Stimulated activated CD4-positive, alpha-beta T cell treated with anti-CD3 and anti-CD28 coated beads, Interleukin-2, amount 100 ng/mL, for 24 hours (primary cell): ENCODE measurements around the gene MT4.

Experiments used
- DNase-seq, 2 donors: peaks; one replicate each; pipeline ENCODE4 v3.0.0-alpha.2; 2020

Gene MT4

DNA sequence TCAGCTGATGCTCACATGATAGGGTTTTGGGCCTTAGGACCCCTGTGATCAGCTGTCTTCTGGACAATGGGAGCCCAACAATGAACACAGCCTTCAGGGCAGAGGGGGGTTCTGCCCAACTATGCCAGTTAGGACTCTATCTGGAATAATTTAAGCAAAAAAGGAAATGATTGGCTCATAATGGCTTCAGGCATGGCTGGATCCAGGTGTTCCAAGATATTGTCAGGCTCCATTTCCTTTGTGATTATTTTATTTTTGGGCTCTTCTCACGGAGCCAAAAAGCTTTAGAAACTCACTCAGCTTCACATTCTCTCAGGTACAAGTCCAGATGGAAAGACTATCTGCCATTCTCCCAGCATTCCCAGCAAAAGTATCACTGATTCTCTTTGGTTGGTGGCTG, 40.6 kb downstream of the MT4 start:
- DNase-seq, result no peak

DNA sequence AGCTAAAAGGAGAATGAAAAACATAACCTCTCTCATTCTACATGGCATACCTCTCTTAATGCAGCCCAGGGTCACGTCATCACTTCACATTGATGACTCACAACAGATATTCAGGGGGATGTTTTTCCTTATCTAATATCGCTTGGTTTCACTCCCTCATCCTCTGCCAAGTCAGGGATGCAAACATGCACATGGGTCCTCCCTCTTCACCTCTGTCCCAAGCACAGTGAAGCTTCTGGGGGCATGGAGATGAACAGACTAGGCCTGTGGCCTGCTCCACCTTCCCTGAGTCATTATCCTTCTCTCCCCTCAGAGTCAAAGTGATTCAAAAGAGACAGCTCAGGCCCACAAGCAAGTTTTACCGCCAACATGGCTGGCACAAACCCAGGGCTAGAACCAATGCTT, 41.2 kb downstream of the MT4 start:
- no peak for DNase-seq

DNA sequence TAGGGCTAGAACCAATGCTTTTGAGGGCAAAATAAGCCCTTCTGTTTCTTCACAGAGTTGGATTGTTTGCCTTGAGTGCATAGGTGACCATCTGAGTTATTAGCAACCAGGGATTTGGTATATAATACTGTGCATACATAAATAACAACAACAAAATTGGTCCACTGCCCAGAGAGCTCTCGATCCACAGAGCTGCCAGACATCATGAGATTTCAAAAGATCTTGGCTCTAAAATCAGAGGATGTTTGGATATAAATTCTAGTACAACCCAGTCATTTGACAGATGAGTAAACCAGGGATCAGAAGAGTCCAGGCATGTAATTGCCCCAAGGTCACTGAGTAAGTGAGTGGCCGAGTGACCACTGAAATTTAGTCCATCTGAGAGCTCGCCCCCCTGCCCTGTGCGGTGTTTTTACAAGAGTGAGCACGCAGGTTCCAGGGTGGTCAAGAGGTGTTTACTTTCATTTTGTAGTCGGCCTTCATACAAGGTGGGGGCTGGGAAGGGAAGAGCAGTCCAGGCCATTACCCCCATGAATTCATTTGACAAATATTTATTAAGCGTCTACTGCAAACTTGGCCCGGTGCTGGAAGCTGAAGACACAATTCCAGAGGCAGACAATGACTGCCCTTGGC, 41.7 kb downstream of the MT4 start:
- no peak for DNase-seq

DNA sequence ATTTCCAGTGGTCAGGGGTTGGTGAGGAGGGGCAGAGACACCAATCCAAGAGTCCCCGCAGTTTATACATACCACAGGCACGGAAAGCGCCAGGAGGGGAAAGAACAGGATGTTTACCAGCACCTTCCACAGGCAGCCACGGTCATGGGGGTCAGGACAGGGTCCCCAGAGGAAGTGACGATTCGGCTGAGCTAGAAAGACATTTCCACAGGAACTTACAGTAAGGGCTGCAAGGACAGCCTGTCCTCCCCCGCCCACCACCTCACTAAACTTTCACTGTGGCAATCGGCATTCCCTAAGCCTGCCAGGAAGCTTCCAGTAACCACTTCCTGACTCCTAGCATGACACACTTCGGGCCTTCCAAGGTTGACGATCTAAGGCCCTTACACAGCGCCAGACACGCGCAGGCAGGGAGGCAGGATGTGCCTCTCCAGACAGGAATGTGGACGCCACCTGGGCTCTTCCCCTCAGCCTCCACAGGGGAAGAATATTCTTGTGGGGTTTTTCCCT, 42.3 kb downstream of the MT4 start:
- DNase-seq, result peak in 1 of 2 donors; percentile 27

DNA sequence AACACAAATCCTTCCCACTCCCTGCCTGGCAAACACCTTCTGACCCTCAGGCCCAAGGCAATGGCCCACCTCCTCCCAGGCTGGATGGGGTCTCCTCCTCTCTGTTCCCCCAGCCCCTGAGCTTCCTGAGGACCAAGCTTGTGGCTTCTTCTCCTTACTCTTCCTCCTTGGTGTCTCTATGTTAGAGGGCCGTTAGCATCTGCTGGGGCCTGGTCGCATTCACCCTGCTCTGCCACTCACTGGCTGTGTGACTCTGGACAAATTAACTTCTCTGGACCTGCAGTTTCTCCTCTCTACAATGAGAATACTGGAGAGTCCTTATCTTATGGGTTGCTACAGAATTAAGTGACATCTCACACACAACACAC, 42.8 kb downstream of the MT4 start:
- DNase-seq, result no peak

DNA sequence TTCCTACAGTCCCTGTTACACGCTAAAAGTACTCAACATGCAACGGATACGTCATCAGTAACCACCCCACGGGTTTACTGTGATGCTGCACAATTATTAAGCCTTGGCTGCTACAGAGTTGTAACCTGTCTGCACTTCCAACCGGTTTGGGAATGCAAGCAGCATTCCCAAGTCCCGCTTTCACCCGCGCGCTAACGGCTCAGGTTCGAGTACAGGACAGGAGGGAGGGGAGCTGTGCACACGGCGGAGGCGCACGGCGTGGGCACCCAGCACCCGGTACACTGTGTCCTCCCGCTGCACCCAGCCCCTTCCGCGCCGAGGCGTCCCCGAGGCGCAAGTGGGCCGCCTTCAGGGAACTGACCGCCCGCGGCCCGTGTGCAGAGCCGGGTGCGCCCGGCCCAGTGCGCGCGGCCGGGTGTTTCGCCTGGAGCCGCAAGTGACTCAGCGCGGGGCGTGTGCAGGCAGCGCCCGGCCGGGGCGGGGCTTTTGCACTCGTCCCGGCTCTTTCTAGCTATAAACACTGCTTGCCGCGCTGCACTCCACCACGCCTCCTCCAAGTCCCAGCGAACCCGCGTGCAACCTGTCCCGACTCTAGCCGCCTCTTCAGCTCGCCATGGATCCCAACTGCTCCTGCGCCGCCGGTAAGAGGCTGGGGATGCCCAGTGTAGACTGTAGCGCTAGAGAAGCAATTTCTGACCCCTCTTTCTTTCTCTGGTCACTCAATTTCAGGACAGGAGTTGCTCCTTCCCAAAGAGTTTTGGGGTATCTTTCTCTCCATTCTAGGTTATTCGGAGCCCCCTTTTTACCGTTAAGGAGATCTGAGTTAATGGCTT, 43.4 kb downstream of the MT4 start, which contains the start of gene MT2A:
TSS of gene MT2A (plus strand) at position 542 of the 833 bp plus-strand sequence. CDS start at position 614, 72 bp downstream.
- DNase-seq, result peak; percentile 90 to 94

DNA sequence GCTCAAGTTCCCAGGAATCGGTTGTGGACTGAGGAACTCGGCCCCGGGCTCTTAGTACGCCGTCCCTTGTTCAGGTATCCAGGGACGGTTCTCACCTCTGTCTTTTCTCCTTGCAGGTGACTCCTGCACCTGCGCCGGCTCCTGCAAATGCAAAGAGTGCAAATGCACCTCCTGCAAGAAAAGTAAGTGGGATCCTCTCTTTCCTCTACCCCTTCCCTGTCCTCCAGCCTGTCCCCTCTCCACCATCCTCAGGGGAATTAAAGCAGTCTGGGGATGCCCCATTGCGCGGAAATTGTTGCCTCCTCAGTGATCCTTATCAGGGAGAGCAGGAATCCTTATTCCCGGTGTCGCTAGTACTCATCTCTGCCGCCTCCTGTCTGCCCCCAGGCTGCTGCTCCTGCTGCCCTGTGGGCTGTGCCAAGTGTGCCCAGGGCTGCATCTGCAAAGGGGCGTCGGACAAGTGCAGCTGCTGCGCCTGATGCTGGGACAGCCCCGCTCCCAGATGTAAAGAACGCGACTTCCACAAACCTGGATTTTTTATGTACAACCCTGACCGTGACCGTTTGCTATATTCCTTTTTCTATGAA, 44.1 kb downstream of the MT4 start:
- peak in 1 of 2 donors; percentile 28 for DNase-seq

DNA sequence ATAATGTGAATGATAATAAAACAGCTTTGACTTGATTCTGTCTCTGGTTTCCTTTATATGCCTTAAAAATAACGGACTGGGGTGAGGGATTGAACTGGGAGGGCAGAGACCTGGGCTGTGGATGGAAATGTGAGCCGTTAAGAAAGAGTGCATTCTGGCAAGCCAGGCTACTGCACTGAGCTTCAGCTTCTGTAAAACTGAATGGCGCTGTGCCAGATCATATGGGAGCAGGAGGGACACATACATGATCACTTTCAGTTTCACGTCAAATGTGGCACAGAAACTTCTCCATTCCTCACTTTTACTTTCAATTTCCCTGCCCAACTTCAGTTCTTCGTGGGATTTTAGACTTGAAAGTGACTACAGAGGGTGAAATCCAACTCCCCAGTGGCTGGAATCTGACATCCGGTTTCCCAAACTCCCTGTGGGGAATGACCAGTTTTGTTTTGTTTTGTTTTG, 44.6 kb downstream of the MT4 start:
- DNase-seq, result peak; percentile 74

DNA sequence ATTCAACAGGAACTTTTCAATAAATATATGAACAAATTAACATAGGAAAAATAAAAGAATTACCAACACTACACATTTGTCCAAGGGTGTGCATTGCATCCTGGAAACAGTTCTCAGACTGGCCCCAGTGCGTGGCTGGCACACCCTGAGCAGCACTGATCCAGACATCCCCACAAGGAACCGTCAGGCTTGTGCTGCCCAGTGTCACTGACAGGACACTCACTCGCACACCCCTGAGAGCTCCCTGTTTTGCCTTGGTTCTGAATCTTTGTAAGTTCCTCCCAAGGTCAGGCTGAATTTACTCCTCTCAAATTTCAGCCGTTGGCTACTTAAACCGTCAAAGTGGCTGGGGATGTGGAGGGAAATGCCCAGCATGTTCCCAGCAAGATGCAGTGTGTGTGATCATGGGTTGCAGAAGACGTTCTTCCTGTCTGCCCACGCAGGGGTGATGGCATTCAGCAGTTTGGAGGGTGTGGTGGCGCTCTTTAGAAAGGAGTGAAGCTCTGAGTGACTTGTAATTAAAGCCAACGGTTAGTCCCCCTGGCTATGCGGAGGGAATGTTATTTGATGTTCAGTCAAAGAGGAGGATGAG, 45.2 kb downstream of the MT4 start:
- peak; percentile 81 for DNase-seq

DNA sequence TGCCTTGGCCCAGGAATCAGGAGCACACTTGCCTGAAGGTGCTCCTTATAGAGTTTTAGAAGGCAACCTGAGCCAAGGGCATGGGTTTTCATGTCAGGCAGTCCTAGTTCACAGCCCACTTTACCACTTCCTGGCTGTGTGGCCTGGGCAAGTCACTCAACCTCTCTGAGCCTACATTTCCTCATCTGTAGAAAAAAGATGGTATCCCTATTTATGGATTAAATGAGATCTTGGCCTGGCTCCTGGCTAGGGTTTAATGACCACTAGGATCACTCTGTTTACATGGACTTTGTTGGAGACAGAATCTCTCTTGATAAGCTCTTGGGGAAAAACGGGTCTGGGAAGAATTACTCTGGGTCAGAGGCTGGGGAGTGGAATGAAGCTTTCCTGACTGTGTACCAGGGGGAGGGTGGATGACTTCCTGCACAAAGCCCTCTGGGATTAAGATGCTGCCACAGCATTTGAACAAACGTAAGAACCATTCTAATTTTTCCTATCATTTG, 45.8 kb downstream of the MT4 start:
- DNase-seq, result peak in 1 of 2 donors; percentile 53

DNA sequence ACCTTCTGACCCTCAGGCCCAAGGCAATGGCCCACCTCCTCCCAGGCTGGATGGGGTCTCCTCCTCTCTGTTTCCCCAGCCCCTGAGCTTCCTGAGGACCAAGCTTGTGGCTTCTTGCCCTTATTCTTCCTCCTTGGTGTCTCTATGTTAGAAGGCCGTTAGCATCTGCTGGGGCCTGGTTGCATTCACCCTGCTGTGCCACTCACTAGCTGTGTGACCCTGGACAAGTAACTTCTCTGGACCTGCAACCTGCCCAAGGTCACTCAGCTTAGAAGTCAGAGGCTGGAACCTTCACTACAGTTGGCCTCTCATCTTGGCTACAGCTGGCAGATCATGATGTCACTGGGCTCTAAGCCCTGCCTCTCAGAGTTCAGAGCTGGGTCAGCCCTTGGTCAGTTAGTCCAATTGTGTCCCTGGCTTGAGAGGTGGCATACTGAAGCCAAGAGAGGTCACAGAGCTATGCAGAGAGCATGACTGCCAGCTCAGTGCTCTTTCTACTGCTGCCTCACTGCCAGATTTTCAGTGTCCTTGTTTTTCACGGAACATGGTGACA, 46.5 kb downstream of the MT4 start:
- DNase-seq, result no peak

DNA sequence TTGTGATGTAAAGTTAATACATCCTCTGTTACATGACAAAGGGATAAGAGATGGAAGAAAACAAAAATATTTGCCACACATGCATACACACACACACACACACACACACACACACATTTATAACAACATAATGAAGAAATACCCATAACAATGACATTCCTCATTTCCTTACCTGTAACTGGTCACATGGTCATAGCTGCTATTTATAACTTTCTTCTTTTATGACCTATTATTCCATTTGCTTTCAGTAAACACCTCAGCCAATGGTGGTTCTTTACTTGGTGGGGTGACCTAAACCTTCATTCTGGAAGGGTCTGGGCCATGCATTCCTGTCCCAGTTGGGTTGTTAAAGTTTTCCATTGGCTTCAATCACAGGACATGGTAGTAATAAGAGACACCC, 48.8 kb downstream of the MT4 start:
- no peak for DNase-seq

DNA sequence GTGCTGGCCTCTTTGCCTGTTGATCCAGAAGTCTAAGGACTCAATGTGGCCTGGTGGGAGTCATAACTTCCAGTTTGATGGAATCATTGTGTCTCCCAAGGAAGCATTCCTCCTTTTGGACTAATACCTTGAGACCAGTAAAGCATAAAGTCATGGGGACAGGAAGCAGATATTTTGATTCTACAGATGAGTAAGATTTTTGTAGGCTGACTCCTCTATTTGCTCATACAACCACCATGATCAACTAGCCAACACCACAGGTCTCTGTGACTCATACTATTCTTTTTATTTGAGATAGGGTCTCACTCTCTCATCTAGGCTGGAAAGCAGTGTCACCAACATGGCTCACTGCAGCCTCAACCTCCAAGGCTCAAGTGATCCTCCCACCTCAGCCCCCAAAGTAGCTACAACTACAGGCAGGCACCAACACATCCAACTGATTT, 49.7 kb downstream of the MT4 start:
- DNase-seq, result no peak

DNA sequence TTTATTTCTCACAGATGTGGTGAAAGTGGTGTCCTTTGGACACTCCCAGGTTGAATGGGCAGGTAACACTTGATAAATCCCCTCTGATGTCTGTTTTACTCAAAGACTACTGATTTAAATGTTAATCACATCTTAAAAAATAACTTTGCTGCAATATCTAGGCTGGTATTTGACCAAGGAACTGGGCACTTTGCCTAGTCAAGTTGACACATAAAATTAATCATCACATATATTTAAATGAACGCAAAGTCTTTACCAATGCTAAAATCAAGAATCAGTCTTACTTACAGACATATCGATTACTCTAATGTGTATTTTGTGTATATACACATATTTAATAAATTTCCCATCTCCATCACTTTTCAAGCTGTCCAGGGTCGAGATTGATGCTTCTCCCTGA, 50.5 kb downstream of the MT4 start:
- no peak for DNase-seq

DNA sequence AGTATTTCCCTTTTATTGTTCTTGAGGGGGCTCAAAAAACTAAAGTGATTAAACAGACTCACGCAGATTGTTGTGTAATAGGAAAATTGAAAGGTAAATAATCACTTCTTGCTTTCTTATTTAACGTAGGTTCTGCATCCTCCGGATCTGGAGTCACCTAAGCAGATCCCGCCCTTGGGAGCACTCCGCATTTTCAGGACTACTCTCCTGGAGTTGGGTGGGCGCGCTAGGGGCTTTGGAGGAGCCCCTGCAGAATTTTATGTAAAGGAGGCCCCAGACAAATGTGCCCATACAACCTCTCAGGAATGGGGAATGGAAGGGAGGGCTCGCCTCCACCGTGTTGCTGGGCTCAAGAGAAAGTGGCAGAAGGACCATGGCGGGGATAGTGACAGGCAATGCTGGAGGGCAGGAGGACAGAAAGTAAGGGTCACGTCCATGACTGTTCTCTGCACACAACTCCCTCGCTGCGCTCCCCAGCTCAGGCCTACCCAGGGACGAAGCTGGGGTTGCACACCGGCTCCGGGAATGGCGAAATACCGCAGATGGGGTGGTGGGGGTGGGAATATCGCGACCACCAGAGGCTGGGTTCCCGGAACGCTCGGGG, 51.8 kb downstream of the MT4 start:
- no peak for DNase-seq

DNA sequence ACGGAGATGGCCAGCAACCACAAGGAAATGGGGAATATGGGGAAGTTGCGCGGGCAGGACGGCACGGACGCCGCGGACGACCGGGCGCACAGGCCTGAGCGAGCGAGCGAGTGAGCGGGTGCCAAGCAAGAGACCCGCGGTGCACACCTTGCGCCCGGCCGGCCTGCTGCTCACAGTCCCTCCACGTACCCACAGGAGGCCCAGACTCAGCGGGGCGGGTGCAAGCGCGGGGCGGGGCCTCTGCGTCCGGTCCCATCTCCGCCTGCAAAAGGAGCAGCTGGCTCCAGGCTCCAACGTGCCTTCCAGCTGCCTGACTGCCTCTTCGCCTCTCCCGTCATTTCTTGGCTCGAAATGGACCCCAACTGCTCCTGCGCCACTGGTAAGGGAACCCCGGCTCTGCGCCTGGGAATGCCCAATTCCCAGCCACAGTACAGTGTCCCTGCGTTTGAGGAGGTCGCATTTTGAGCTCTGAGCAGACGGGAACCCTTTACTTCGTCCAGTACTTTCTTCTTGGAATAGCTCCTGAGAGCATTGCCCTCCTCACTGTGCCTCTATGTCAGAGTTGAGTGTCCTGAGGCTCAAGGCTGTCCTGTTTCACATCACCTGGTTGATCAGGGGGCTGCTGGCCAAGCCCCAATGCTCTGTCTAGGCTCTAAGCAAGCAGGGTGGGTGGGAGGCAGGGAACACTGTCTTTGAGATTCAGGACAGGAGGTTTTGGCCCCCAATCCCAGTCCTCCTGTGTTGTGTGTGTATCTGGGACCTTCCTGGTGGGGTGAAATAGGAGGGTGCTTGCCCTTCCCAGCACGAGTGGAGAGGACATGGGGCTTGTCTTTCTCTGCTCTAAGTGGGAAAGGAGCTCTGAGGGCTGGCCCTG, 52.6 kb downstream of the MT4 start:
- DNase-seq, result peak in 1 of 2 donors; percentile 78

DNA sequence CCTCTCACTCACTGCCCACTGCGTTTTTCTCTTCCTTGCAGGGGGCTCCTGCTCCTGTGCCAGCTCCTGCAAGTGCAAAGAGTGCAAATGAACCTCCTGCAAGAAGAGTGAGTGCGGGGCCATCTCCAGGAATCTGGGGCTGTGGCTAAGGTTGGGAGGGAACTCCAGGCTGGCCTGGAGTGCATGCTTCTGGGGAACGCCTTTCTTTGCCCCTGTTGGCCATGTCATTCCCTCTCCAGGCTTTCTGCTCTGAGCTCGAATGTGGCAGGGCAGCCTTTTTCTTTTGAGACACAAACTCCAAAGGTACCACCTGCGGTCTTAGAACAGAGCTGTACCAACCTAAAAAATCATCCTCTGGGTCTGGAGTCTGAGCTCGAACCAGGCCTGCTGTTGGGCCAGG, 53.3 kb downstream of the MT4 start:
- no peak for DNase-seq
